Fibroblast of peridontal ligament (primary cell): Measurements from ENCODE around the gene LRRN2.
"Not testable (repeated sequence)": the region's sequence is repeated elsewhere in the genome, so short reads cannot be mapped to it uniquely, and the experiment has no call there.

Experiments used
- DNase-seq: peaks from one replicate; pipeline ENCODE4 v3.0.0-alpha.2; 2010; ENCODE audit errors: extremely low read depth

The LRRN2 gene

DNA sequence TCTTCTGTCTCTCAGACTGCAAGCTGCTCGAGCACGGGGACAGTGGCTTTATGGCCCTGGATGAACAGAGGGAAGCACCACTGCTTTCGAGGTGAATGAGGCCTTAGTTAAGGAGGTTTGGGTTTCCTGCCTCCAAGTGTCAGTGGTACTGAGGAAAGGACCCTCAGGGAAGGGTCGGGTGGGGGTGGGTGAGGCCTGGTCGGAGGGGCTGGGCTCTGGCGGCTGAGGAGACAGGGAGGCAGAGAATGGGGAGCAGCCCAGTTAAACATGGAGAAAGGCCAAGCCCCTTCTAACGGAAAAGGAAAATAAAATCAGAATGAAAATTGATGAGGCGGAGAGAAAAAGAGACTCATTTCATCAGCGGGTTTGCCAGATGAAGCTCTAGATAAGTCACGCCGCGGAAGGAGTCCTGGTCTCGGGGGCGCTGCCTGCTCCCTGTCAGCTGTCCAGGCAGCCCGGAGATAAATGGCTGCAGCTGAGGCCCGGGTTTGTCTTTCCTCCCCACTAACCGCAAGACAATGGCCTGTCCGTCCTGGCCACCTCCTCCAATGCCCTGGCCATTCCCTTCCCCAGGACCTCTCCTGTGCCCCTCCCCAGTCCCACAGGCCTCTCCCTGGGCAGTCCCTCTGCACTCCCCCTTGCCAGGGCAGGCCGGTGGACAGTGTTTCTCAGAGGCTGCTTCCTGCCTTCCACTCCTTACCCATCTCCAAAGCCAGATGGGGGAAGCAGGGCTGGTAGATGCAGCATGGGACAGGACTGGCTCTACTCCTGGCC lies 55.2 kb downstream of the LRRN2 start:
- DNase-seq: no peak

DNA sequence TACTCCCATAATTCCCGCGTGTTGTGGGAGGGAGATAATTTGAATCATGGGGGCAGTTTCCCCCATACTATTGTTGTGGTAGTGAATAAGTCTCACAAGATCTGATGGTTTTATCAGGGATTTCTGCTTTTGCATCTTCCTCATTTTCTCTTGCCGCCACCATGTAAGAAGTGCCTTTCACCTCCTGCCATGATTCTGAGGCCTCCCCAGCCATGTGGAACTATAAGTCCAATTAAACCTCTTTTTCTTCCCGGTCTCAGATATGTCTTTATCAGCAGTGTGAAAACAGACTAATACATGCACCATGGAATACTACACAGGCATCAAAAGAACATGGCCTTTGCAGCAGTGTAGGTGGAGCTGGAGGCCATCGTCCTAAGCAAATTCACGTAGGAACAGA lies 56.1 kb downstream of the LRRN2 start:
- DNase-seq: not testable (repeated sequence)

- no peak for DNase-seq
Measured at GRCh38 chr1:204628868-204629267, 56.7 kb downstream of the LRRN2 start.

DNA sequence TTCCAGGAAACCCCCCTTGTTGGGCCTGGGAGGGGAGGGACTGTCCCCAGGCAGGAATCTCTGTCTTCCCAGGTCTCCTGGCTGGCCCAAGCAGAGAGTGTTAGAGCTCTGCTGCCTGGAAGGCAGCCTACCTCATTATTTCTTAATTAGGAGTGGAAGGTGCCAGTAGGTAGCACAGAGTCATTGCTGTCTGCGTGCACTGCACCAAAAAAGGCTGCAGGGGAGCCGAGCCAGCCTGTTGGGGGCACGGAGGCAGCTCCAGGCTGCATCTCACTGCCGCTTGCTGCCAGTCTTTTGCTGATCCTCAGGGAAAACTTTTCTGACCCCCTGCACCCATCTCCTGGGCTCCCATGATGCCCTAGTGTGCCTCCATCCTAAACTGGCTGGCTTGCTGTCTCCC lies 58.1 kb downstream of the LRRN2 start:
- DNase-seq: no peak

GRCh38 chr1:204626381-204626780 lies 59.2 kb downstream of the LRRN2 start:
- no peak for DNase-seq

- no peak for DNase-seq
Measured at GRCh38 chr1:204624631-204625216, 60.8 kb downstream of the LRRN2 start.

GRCh38 chr1:204623894-204624361 lies 61.6 kb downstream of the LRRN2 start:
- no peak for DNase-seq

- DNase-seq: no peak
Measured at GRCh38 chr1:204623365-204623893, 62.1 kb downstream of the LRRN2 start.

GRCh38 chr1:204621996-204622395 lies 63.5 kb downstream of the LRRN2 start:
- DNase-seq: no peak

DNA sequence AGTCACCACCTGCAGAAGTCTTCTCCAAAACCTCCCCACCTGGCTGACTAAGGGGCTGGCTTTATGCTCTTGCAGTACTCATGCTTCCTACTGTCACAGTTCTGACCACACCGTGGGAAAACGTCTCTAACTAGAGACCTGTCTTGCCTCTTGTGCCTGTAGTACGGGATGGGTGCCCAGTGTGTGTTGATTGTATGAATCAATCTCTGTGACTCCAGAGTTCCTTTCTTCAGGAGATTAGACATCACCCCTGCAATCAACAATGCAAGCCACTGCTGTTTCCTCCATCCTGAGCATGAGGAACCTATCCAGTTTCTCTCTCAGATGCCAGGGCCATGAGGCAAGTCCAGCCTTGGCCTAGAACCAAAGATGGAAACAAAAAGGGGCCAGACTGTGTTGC lies 64.1 kb downstream of the LRRN2 start:
- no peak for DNase-seq

GRCh38 chr1:204619721-204620120 lies 65.8 kb downstream of the LRRN2 start:
- DNase-seq: no peak

DNA sequence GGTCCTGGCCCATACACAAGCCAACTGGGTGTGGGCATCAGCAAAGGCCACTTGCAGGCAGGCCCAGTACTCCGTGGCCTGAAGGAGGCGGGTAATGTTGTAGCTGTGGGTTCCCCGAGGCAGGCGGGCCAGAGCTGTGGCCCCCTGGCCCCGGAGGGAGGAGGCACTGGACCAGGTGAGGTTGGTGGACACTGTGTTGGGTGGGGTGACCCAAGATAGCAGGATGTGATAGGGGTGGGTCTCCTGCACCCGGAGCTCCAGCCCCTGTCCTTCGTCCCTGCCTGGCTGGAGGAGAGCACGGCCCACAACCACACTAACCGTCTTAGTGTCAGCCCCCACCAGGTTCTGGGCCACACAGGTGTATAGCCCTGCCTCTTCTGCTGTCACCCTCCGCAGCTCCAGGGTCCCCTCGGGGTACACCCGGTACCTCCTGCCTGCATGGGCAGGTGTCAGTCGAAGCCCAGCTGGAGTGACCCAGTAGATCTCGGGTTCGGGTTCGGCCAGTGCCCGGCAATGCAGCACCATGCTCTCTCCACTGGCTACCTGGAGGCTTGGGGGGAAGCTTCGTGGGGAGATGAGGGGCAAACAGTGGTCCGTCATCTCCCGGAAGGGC lies 67.3 kb downstream of the LRRN2 start:
- DNase-seq: no peak

DNA sequence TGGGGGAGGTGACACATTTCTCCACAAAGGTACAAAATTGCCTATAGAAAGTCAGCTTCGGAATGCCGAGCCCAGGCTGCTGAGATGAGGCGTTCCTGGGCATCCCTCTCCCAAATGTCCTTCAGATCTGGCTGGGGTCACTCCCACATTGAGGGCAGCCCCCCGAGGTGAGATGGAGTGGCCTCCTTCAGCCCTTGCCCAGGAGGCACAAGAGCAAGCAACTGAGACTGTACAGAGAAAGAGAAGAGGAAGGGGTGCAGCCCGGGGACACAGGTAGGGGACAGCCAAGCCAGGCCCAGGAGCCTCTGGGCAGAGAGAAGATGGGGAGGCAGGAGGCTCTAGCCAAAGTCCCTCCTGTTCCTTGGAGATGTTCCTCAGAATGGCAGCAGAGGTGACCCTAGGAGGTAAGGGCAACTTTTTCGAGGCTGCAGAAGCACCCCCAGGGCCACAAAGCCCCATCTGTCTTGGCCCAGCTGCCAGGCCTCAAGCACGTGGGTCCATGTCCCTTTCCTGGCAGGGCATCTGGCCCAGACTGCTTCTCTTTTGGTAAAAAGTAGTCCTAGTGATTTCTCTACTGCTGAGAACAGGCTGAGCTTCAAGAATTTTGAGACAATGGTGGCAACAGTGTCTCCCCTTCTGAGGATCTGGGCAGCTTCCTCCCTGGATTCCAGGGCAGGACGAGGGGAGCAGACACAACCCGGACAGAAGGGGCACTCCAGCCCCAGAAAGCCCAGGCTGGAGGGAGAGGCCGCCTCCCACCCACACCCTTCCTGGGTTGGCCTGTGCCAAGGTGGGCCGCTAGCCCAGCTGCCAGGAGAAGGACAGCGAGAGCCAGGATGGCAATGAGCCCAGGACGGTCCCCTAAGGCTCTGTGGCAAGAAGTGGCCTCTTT lies 68.0 kb downstream of the LRRN2 start:
- no peak for DNase-seq

- DNase-seq: no peak
Measured at GRCh38 chr1:204616641-204617040, 68.9 kb downstream of the LRRN2 start.

DNA sequence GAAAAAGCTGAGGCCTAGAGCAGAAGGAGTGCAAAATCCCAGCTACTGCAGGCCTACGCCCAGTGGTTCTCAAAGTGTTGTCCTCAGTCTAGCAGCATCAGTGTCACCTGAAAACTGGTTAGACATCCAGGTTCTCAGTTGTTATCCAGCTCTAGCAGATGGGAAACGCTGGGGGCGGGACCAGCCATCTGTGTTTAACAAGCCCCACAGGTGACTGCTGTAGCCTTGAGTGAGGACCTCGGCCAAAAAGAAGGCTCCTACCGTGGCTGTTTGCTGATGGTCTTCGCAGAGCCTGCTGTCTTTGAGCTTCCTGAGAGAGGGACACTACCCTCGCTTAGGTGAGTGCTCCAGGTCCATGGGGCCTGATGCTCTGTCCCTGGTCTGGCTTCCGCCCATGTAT lies 69.7 kb downstream of the LRRN2 start:
- no peak for DNase-seq

- no peak for DNase-seq
Measured at GRCh38 chr1:204613636-204614035, 71.9 kb downstream of the LRRN2 start.

DNA sequence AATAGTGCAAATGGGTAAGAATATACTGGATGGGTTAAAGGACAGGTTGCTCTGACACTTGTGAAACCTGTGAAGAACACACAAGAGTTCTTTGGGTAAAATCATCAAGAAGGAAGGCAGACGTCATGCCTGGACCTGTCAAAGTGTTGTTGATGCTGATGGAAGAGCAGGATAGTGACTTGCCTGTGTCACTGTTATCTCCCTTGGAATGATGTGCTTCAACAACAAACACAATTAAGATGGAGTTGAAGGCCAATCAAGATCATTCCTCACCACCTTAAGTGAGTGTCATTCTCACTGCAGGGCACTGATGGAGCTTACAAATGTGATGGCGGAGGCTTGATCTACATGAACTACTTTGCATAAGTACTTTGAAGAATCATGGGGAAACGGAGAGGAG lies 73.2 kb downstream of the LRRN2 start:
- no peak for DNase-seq

- no peak for DNase-seq
Measured at GRCh38 chr1:204611036-204611435, 74.5 kb downstream of the LRRN2 start.

GRCh38 chr1:204607910-204608309 lies 77.6 kb downstream of the LRRN2 start:
- no peak for DNase-seq

DNA sequence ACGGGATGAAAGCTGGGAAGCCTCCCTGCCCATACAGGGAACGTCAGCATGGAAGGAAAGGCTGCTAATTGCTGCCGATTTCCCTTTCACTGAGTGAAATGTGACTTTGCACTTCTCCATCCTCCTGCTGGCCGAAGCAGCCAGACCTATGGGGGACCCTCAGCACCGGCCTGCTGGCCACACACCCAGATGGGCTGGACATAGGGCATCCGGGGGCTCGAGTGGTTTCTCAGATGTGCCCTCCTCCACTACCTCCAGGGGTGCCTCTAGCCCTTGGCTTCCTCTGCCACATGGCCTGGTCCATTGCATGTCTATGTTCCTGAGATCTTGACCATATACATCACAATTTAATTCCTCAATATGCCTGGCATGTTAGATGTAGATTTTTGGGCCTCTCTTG lies 79.7 kb downstream of the LRRN2 start:
- no peak for DNase-seq

DNA sequence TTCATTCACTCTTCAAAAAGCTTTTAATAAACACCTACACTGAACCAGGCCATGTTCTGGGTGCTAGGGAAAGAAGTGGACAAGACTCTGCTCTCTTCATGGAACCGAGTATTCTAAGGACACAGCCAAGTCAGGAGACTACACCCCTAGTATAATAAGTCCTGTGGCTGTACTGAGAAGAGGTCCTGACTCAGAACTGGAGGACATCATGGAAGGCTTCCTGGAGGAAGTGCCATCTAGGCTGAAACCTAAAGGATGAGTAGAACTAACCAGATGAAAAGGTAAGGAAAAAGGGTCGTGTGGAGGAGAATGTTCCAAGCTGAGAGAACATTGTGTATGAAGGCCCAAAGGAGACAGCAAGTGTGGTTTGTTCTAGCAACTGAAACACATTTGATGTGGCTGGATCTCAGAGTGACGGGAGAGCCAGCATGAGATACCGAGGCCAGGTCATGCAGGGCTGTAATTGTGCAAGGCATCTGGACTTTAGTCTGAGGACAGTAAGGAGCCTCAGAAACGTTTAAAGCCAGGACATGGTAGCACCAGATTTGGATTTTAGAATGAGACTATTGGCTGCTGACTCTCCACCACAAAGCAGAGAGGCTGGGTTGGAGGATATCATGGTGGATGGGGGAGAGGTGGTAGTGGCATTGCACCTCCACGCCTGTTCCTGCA lies 82.5 kb downstream of the LRRN2 start:
- DNase-seq: no peak
